Activated CD4-positive, alpha-beta T cell treated with anti-CD3 and anti-CD28 coated beads for 36 hours (primary cell): ENCODE results near the gene CUL3. TPM values are rescaled to one million over a fixed set of nuclear protein-coding genes. Genes with fewer than 3 reads are reported as not detected.
"Not testable (repeated sequence)": the region's sequence is repeated elsewhere in the genome, so short reads cannot be mapped to it uniquely, and the experiment has no call there.

Source experiments
- ATAC-seq: fragments of 200-7000 bp; cut with Tn5 transposase; one replicate; pipeline ENCODE4 v1.10.0; 2021; ENCODE audit warnings: mild to moderate bottlenecking, moderate library complexity
- CTCF ChIA-PET: fragments of 350-600 bp; sonication (Branson Sonifier 250); formaldehyde crosslinking; loops from one replicate; lab custom pipeline; 2021; ENCODE audit warnings: antibody characterized with exemption; lab: Charles Lee
- POLR2A ChIA-PET: fragments of 350-600 bp; sonication (Branson Sonifier 250); formaldehyde crosslinking; loops from one replicate; lab custom pipeline; 2021; ENCODE audit warnings: antibody characterized with exemption, inconsistent platforms; lab: Charles Lee
- DNase-seq: peaks from one replicate; pipeline ENCODE4 v3.0.0-alpha.2; 2020
- H3K27ac Mint-ChIP-seq: one replicate; pipeline ENCODE4 v1.8.0; 2021; ENCODE audit warnings: mixed read lengths
- H3K27me3 Mint-ChIP-seq: one replicate; pipeline ENCODE4 v1.8.0; 2021; ENCODE audit warnings: mixed read lengths
- H3K36me3 Mint-ChIP-seq: one replicate; pipeline ENCODE4 v1.8.0; 2021; ENCODE audit warnings: low read depth, mixed read lengths
- H3K4me1 Mint-ChIP-seq: one replicate; pipeline ENCODE4 v1.8.0; 2021; ENCODE audit warnings: mixed read lengths
- H3K4me3 Mint-ChIP-seq: one replicate; pipeline ENCODE4 v1.8.0; 2021; ENCODE audit warnings: mild to moderate bottlenecking, moderate library complexity, mixed read lengths
- H3K9me3 Mint-ChIP-seq: one replicate; pipeline ENCODE4 v1.8.0; 2021; ENCODE audit warnings: low read depth, mixed read lengths
- intact Hi-C, 2 experiments: fragments of 100-400 bp; cut with DNase I in 1 of 2; cut with micrococcal nuclease in 1 of 2; formaldehyde crosslinking; loops; one replicate each; pipeline versions ENCODE4 v1.14.2 to v1.15.1; 2022 to 2024; cut with DNase I, micrococcal nuclease
- total RNA-seq, 2 experiments: library from RNA; stranded (reverse); gene quantifications; one replicate each; pipeline ENCODE4 v1.2.3, GENCODE V29; 2021

CUL3 gene
- total RNA-seq, 2 experiments from 2014 or later: 77.6 to 85.8 TPM

GRCh38 chr2:224492531-224492930 lies 92.6 kb downstream of the CUL3 start:
- intact Hi-C loops: no loop called here
- ChIA-PET CTCF (interaction anchor here (0.6 kb wide), 1 partner anchor 116 kb away, joined by 3 read pairs; no protein-coding TSS in a partner anchor), POLR2A (interaction anchor here (0.5 kb wide), 1 partner anchor 89 kb away, joined by 3 read pairs; no protein-coding TSS in a partner anchor)
- Mint-ChIP-seq H3K4me3 (no peak overlapping the region), H3K9me3 (peaks cover 7% of the 10 kb centered on the region), H3K36me3 (peaks cover 62% of the 10 kb centered on the region), H3K4me1 (peaks cover 41% of the 10 kb centered on the region), H3K27ac (no peak overlapping the region), H3K27me3 (no peaks in the 10 kb centered on the region)
- ATAC-seq (no peak), DNase-seq (no peak)

- H3K4me1 Mint-ChIP-seq: peaks cover 45% of the 10 kb centered on the region
- H3K27me3 Mint-ChIP-seq, H3K27ac Mint-ChIP-seq, ATAC-seq, H3K9me3 Mint-ChIP-seq, H3K4me3 Mint-ChIP-seq, POLR2A ChIA-PET, intact Hi-C loops, CTCF ChIA-PET, DNase-seq: not testable (repeated sequence)
- peaks cover 58% of the 10 kb centered on the region for H3K36me3 Mint-ChIP-seq
Measured at GRCh38 chr2:224487940-224488339, 97.2 kb downstream of the CUL3 start.

- intact Hi-C loops, H3K4me3 Mint-ChIP-seq, ATAC-seq, H3K27ac Mint-ChIP-seq, H3K9me3 Mint-ChIP-seq, H3K27me3 Mint-ChIP-seq, DNase-seq: not testable (repeated sequence)
- Mint-ChIP-seq H3K36me3 (peaks cover 47% of the 10 kb centered on the region), H3K4me1 (peaks cover 33% of the 10 kb centered on the region)
- ChIA-PET POLR2A (interaction anchor here (0.6 kb wide), 1 partner anchor 214 kb away, joined by 3 read pairs; no protein-coding TSS in a partner anchor), CTCF (interaction anchor here (0.8 kb wide), 1 partner anchor 107 kb away, joined by 4 read pairs; no protein-coding TSS in a partner anchor)
Measured at GRCh38 chr2:224485081-224486014, 99.8 kb downstream of the CUL3 start.

GRCh38 chr2:224479826-224480225 lies 105.3 kb downstream of the CUL3 start:
- Mint-ChIP-seq H3K4me3 (no peak overlapping the region), H3K27me3 (no peaks in the 10 kb centered on the region), H3K27ac (peak overlapping the region; percentile 37), H3K9me3 (no peaks in the 10 kb centered on the region), H3K36me3 (peaks cover 44% of the 10 kb centered on the region), H3K4me1 (peaks cover 7% of the 10 kb centered on the region)
- DNase-seq (no peak), ATAC-seq (peak; percentile 49)
- intact Hi-C loops: no loop called here
- CTCF ChIA-PET: no interaction called here
- POLR2A ChIA-PET: no interaction called here

GRCh38 chr2:224472827-224473226 lies 112.3 kb downstream of the CUL3 start:
- Mint-ChIP-seq H3K27ac (no peak overlapping the region), H3K36me3 (peaks cover 31% of the 10 kb centered on the region), H3K9me3 (no peaks in the 10 kb centered on the region), H3K4me1 (no peaks in the 10 kb centered on the region), H3K4me3 (no peak overlapping the region), H3K27me3 (no peaks in the 10 kb centered on the region)
- ChIA-PET POLR2A (no interaction called here), CTCF (interaction anchor here (3.2 kb wide), 1 partner anchor 178 kb away, joined by 9 read pairs; no protein-coding TSS in a partner anchor)
- intact Hi-C loops: no loop called here
- ATAC-seq (no peak), DNase-seq (no peak)

GRCh38 chr2:224472137-224472536 lies 113.0 kb downstream of the CUL3 start:
- intact Hi-C loops: no loop called here
- no peaks in the 10 kb centered on the region for H3K4me1 Mint-ChIP-seq
- DNase-seq: no peak
- no peaks in the 10 kb centered on the region for H3K27me3 Mint-ChIP-seq
- H3K27ac Mint-ChIP-seq: no peak overlapping the region
- ChIA-PET CTCF (no interaction called here), POLR2A (no interaction called here)
- H3K36me3 Mint-ChIP-seq: peaks cover 26% of the 10 kb centered on the region
- ATAC-seq: no peak
- no peak overlapping the region for H3K4me3 Mint-ChIP-seq
- H3K9me3 Mint-ChIP-seq: no peaks in the 10 kb centered on the region

- no peak overlapping the region for H3K4me3 Mint-ChIP-seq
- POLR2A ChIA-PET: no interaction called here
- H3K27me3 Mint-ChIP-seq: no peaks in the 10 kb centered on the region
- H3K27ac Mint-ChIP-seq: no peak overlapping the region
- H3K9me3 Mint-ChIP-seq: no peaks in the 10 kb centered on the region
- peaks cover 8% of the 10 kb centered on the region for H3K36me3 Mint-ChIP-seq
- CTCF ChIA-PET: interaction anchor here (1.2 kb wide), 1 partner anchor 24 kb away, joined by 3 read pairs; no protein-coding TSS in a partner anchor
- intact Hi-C loops: no loop called here
- ATAC-seq: no peak
- DNase-seq: no peak
- no peaks in the 10 kb centered on the region for H3K4me1 Mint-ChIP-seq
Measured at GRCh38 chr2:224469374-224469964, 115.7 kb downstream of the CUL3 start.

- H3K9me3 Mint-ChIP-seq: peaks cover 5% of the 10 kb centered on the region
- POLR2A ChIA-PET: no interaction called here
Measured at GRCh38 chr2:224466304-224466895, 118.8 kb downstream of the CUL3 start.

GRCh38 chr2:224461391-224461790 lies 123.8 kb downstream of the CUL3 start:
- ATAC-seq (no peak), DNase-seq (no peak)
- H3K4me3 Mint-ChIP-seq: no peak overlapping the region
- intact Hi-C loops: no loop called here
- H3K36me3 Mint-ChIP-seq: no peaks in the 10 kb centered on the region
- ChIA-PET POLR2A (no interaction called here), CTCF (interaction anchor here (1.2 kb wide), 1 partner anchor 60 kb away, joined by 3 read pairs; the partner anchor contains the start of gene FAM124B)
- no peaks in the 10 kb centered on the region for H3K4me1 Mint-ChIP-seq
- H3K27ac Mint-ChIP-seq: no peak overlapping the region
- peaks cover 10% of the 10 kb centered on the region for H3K9me3 Mint-ChIP-seq
- H3K27me3 Mint-ChIP-seq: peaks cover 16% of the 10 kb centered on the region

More at GRCh38 chr2:224466304-224466895, 118.8 kb downstream of the CUL3 start:
- CTCF ChIA-PET: interaction anchor here (0.6 to 1.2 kb wide), 3 partner anchors 9 to 319 kb away, joined by 3 to 4 read pairs (median 3); no protein-coding TSS in a partner anchor
- ATAC-seq (no peak), DNase-seq (no peak)
- Mint-ChIP-seq H3K36me3 (no peaks in the 10 kb centered on the region), H3K27me3 (no peaks in the 10 kb centered on the region), H3K4me1 (no peaks in the 10 kb centered on the region), H3K4me3 (no peak overlapping the region), H3K27ac (no peak overlapping the region)
- intact Hi-C loops: no loop called here

- ChIA-PET CTCF (interaction anchor here (1.4 kb wide), 1 partner anchor 9 kb away, joined by 3 read pairs; no protein-coding TSS in a partner anchor), POLR2A (no interaction called here)
- ATAC-seq: no peak
- H3K27me3 Mint-ChIP-seq: peaks cover 16% of the 10 kb centered on the region
- intact Hi-C loops: no loop called here
- H3K4me1 Mint-ChIP-seq: no peaks in the 10 kb centered on the region
- H3K4me3 Mint-ChIP-seq: no peak overlapping the region
- no peaks in the 10 kb centered on the region for H3K36me3 Mint-ChIP-seq
- no peak for DNase-seq
- H3K9me3 Mint-ChIP-seq: peaks cover 8% of the 10 kb centered on the region
- H3K27ac Mint-ChIP-seq: no peak overlapping the region
Measured at GRCh38 chr2:224457408-224458096, 127.6 kb downstream of the CUL3 start.
